Measurements from ENCODE around the gene COL4A2. TPM values are rescaled to one million over a fixed set of nuclear protein-coding genes. Genes with fewer than 3 reads are reported as not detected.

COL4A2 gene
- total RNA-seq, 4 donors from 2014 or later = 97.6 to 193 (median 131) TPM

DNA sequence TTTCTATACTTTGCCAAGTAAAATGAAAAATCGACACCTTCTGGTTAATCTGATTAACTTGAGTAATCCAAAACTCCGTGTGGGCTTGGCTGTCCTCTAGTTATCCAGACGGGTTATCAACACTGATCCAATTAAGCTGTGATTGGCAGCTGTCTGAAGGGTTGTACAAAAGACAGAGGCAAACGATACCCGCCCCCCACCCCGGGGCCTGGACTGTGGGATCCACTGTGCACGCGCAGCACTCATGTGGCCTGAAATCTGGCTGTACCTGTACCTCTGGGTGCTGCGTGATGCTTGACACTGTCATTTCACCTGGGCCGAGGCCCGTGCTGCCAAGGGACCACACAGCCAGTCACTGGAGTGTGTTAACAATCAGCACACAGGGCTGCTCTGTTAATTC is 53.5 kb downstream of the COL4A2 start:
- intact Hi-C loops (cut with DNase I) = no loop called here
- Histone ChIP-seq H3K4me1 (peaks cover 30 to 37% of the 10 kb centered on the region in 2 donors), H3K27me3 (no peaks in the 10 kb centered on the region)

DNA sequence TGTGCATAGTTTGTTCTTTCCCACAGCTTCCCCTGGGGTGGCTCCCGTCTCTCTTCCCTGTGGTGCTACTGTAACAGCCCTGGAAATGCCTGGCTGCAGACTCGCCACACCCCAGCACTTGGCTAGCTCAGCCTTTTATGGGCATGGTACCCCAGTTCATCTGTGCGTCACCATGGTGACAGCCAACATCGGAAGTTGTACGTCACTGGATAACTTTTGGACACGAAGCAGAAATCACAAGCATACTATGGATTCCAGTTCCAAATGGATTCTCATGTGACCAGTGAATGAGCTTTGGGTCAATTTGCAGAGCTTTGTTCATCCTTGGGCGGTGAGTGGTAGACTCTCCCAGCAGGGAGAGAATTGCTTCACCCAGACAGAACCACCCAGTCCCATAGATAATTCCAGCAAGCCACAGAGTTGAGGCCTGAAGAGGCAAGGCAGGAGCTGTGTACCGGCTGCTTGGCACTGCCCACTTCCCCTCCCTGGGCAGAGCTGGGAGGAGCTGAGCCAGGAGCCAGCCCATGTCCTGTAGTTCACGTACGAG is 54.4 kb downstream of the COL4A2 start:
- peak overlapping the region; percentile 74 to 89 (median 75) for H3K27ac ChIP-seq
- peak; percentile 34 to 45 for DNase-seq
- H3K4me1 ChIP-seq = peaks cover 38 to 45% of the 10 kb centered on the region in 2 donors
- H3K36me3 ChIP-seq = peaks cover 0 to 5% of the 10 kb centered on the region in 2 donors
- TF ChIP-seq, protein P1, sequence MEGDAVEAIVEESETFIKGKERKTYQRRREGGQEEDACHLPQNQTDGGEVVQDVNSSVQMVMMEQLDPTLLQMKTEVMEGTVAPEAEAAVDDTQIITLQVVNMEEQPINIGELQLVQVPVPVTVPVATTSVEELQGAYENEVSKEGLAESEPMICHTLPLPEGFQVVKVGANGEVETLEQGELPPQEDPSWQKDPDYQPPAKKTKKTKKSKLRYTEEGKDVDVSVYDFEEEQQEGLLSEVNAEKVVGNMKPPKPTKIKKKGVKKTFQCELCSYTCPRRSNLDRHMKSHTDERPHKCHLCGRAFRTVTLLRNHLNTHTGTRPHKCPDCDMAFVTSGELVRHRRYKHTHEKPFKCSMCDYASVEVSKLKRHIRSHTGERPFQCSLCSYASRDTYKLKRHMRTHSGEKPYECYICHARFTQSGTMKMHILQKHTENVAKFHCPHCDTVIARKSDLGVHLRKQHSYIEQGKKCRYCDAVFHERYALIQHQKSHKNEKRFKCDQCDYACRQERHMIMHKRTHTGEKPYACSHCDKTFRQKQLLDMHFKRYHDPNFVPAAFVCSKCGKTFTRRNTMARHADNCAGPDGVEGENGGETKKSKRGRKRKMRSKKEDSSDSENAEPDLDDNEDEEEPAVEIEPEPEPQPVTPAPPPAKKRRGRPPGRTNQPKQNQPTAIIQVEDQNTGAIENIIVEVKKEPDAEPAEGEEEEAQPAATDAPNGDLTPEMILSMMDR (IDR thresholded peaks at IDR 0.05) = no peak
- TF ChIP-seq POLR2A (IDR thresholded peaks at IDR 0.05) = no peak
- WGBS, 2 donors = 51 to 67% methylated on average over 8 to 10 of the region's 10 CpGs
- H3K27me3 ChIP-seq = no peaks in the 10 kb centered on the region
- no peaks in the 10 kb centered on the region for H3K9me3 ChIP-seq
- H3K4me3 ChIP-seq (replicated peaks in 1 of 3) = no peak overlapping the region
- intact Hi-C loops (cut with DNase I) = no loop called here

More for the DNA sequence above, 53.5 kb downstream of the COL4A2 start:
- DNase-seq = no peak
- no peak overlapping the region for H3K4me3 ChIP-seq (replicated peaks in 1 of 3)
- TF ChIP-seq POLR2A (IDR thresholded peaks at IDR 0.05) = no peak
- TF ChIP-seq, protein P1 (IDR thresholded peaks at IDR 0.05) = no peak
- WGBS, 2 donors = 81 to 86% methylated on average over 7 to 11 of the region's 11 CpGs
- H3K9me3 ChIP-seq = no peaks in the 10 kb centered on the region
- peaks cover 0 to 5% of the 10 kb centered on the region in 2 donors for H3K36me3 ChIP-seq
- peak overlapping the region in 2 of 3 donors; percentile 75 to 89 for H3K27ac ChIP-seq

DNA sequence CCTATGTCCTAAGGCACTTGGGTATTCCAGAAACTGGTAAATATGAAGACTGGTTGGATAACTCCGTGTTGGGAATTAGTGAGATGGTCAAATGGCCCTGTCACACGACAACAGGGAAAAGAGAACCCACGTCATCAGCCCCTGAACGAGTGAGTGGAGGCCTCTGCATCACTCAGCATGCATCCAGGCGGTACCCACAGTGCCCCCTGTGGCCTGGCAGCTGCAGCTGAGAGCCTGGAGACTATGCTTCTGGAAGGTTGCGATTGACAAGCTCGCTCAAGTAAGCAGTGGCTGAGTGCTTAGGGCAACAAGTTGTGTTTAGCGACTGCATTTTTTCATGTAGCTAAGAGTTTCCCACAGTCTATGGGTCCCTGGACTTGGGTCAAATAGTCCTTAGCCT is 55.9 kb downstream of the COL4A2 start:
- peak; percentile 84 to 89 for DNase-seq

DNA sequence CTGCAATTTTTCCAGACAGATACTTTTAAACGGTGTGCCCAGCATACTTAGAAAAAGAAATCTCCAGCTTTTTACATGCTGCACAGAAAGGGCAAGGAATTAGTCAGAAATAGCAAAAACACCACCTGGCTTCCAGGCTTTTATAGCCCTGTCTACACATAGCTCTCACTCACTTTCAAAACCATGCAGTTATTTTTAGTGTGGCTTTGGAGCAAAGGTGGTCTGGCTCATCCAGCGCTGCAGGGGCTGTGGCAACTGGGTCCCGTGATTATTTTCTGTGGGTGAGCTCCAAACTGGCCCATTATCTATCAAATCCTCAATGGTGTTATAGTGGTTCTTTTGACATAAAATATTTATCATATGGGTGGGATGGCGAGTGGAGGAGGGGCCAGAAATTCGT is 57.0 kb downstream of the COL4A2 start:
- peaks cover 46 to 56% of the 10 kb centered on the region in 2 donors for H3K4me1 ChIP-seq
- H3K27me3 ChIP-seq = no peaks in the 10 kb centered on the region
- 75 to 83% methylated on average over 5 of the region's 5 CpGs for WGBS, 2 donors
- no peaks in the 10 kb centered on the region for H3K9me3 ChIP-seq
- H3K27ac ChIP-seq = peak overlapping the region in 2 of 3 donors; percentile 75 to 89
- DNase-seq = no peak
- H3K36me3 ChIP-seq = no peaks in the 10 kb centered on the region
- intact Hi-C loops (cut with DNase I) = no loop called here
- H3K4me3 ChIP-seq (replicated peaks in 1 of 3) = no peak overlapping the region
- TF ChIP-seq POLR2A (IDR thresholded peaks at IDR 0.05) = no peak
- TF ChIP-seq, protein P1 (IDR thresholded peaks at IDR 0.05) = no peak

More for the DNA sequence above, 55.9 kb downstream of the COL4A2 start:
- H3K4me3 ChIP-seq (replicated peaks in 1 of 3) = no peak overlapping the region
- H3K27me3 ChIP-seq = no peaks in the 10 kb centered on the region
- peaks cover 0 to 5% of the 10 kb centered on the region in 2 donors for H3K36me3 ChIP-seq
- H3K4me1 ChIP-seq = peaks cover 46 to 56% of the 10 kb centered on the region in 2 donors
- intact Hi-C loops (cut with DNase I) = no loop called here
- peak overlapping the region; percentile 55 to 89 (median 75) for H3K27ac ChIP-seq
- TF ChIP-seq POLR2A (IDR thresholded peaks at IDR 0.05) = peak in 1 of 2 donors; percentile 12
- TF ChIP-seq, protein P1 (IDR thresholded peaks at IDR 0.05) = peak in 4 of 6 experiments; percentile 53 to 62 (median 56)
- H3K9me3 ChIP-seq = no peaks in the 10 kb centered on the region
- 34 to 45% methylated on average over 6 to 8 of the region's 8 CpGs for WGBS, 2 donors

DNA sequence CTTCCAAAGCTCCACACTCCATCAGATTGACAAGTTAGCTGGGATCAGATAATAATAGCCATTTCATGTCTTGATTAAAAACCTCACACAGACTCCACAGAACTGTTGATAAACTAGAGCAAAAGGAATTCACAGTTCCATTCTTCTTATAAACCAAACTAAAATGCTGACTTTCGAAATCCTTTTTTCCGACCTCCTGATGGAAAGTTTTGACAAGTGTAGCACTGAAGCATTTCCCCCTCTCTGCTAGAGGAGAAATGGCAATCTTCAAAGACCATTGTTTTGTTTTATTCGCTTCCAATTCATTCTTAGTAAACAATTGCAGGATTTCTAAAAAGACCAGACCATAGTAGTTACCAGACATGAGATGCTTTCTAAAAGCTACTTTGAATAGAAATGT is 58.8 kb downstream of the COL4A2 start:
- intact Hi-C loops (cut with DNase I) = no loop called here
- no peak overlapping the region for H3K4me3 ChIP-seq (replicated peaks in 1 of 3)
- no peak for DNase-seq
- TF ChIP-seq POLR2A (IDR thresholded peaks at IDR 0.05) = no peak
- TF ChIP-seq, protein P1 (IDR thresholded peaks at IDR 0.05) = peak in 1 of 6 experiments; percentile 9
- H3K4me1 ChIP-seq = peaks cover 46 to 51% of the 10 kb centered on the region in 2 donors
- peak overlapping the region; percentile 3 to 89 (median 65) for H3K27ac ChIP-seq
- H3K36me3 ChIP-seq = no peaks in the 10 kb centered on the region
- no peaks in the 10 kb centered on the region for H3K9me3 ChIP-seq
- H3K27me3 ChIP-seq = no peaks in the 10 kb centered on the region
- WGBS, 2 donors = 22 to 48% methylated on average over 3 of the region's 3 CpGs
